ENCODE results near the gene FBXO46.
"Not testable (repeated sequence)": the region's sequence is repeated elsewhere in the genome, so short reads cannot be mapped to it uniquely, and the experiment has no call there.

The FBXO46 gene

DNA sequence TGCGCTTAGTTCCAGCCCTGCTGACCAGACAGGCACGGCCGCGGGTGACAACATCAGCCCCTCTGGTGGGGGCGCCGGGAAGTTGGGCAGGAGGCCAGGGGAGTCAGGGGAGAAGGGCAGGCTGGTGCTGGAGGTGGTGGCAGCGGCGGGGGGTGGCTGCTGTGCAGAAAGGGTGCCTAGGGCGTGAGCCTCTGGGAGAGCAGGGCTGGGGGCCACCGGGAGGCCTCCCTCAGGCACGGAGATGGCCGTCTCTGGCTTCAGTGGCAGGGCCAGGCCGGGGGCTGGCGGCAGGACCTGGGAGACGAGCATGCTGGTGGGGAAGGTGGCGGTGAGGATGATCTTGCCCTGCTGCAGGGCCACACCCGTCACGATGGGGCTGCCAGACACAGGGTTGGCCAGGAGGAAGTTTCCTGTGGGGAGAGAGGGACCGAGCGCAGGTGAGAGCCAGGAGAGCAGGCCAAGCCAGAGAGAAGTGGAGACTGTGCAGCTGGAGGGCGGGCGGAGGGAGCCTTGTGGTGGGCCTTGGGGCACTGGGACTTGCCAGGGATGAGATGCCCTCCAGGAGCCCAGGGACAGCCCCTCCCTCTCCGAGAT, 35.1 kb upstream of the FBXO46 start:
- no peak for DNase-seq (ENCODE audit: low read depth)

DNA sequence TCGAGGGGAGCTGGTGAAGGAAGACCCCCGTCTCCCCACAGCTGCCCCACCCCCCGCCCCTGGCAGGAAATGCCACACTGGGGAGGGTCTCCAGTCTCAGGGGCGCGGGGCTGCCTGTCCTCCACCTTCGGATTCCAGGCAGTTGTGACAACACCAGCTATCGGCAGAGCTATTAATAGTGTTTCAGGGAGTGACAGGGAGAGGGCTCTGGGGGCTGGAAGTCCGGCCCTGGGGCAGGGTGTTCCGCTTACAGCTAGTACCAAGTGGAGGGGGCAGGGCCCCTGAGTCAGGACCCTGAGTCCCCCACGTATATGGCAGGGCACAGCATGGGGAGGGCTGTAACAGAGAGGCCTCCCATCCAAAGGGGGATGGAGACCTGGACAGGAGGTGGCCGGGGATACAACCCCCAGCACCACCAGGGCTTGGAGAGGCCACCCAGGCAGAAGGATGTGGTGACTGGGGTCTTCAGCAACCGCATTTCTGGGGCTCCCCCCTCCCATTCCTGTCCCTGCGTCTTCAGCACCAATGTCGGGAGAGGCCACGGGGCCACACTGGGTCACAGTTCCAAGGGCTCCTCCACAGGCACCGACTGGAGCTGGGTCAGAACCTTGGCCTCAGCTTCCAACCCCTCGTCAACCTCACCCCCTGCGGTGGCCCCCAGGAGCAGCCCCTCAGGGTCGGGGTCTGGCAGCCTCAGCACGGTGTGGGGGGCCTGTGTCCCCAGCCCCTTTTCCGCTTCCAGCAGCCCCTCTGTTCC, 34.4 kb upstream of the FBXO46 start:
- DNase-seq (ENCODE audit: low read depth), result no peak

DNA sequence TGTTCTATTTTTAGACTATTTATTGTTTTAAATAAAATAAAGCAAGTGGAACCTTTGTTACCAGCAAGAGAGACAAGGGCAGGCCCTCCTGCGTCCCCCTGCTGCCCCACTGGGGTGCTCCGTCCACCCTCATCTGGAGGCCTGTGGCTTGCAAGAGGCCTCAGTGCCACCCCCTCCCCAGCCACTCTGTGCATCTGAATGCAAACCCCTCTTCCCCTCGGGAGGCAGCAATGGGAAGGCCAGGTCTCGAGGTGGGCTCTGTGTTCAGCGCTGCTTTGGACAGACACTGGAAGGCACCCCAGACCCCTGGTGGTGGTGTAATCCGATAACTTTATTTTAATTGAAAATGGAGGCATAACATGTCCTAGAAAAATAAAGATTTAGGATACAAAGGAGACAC, 33.8 kb upstream of the FBXO46 start:
- no peak for DNase-seq (ENCODE audit: low read depth)

DNA sequence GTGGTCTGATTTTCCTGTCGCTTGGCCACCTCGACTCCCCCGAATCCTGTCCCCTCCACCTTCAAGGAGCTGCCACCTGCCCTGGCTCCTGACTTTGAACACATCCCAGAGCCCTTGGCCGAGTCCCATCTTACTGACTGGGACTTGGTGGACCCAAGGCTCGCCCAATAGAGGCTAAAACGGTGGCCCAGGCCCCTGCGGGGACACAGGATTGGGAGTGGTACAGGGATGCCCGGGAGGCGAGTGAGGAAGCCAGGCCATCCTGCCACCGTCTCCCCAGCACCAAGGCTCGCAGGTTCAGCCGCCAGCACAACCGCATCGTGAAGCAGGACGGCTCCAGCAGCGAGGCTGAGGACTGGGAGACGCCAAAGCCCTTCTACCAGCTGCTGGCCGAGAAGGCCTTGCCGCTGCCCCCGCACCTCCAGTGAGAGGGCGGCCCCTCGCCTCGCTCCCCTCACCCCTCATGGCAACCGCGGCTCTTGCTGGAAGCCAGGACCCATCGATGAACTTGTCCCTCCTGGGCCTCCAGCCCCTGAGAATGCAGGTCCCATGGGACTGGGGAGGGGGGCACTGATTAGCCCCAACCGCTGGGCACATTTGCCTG, 33.1 kb upstream of the FBXO46 start:
- DNase-seq (ENCODE audit: low read depth), result no peak

DNA sequence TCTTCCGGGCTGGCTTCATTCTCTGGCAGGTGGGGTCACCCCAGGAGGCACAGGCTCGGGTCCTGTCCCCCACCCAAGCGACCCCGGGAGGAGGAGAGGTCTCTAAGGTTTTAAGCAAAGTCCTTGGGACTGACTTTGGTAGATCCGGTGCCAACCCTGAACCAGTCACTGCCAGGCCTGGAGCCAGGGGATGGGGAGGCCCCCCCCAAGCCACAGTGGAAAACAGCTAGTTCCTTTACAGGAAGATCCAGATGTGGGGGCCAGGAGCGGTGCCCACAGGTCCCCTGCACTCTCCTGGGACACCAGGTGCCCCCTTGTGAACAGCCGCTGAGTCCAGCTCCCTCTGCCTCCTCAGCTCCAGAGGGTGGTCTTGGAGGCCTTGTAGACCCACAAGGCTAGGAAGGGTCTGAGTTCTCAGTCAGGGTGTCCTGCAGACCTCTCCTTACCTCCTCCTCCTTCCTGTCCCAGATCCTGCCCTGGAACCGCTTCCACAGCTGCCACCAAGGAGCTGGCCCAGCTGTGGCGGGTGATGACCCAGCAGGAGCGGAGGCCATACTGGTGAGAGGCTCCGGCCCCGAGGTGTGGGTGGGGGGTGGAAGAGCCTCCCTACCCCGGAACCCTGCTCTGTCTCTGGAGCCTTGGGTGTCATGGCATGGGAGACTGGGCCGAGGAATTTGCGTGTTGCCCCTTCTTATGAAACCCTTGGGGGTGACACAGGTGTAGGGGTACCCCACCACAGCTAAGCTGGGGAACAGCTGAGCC, 32.4 kb upstream of the FBXO46 start:
- DNase-seq (ENCODE audit: low read depth), result no peak

DNA sequence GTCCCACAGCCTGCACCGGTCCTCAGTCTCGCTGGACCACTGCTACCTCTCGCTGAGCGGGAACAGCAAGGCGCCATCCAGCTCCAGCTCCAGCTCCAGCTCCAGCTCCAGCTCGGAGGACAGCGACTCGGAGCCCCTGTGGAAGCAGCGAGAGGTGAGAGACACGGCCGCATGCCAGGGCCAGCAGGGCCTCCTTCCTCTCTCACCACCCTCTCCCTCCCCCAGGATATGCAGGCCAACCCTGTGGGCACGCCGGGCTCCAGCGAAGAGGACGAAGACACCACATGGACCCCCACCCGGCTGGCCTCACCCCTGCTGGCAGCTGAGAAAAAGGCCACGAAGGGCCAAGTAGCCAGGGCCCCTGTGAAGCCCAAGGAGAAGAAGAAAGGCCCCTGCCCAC, 31.0 kb upstream of the FBXO46 start:
- DNase-seq (ENCODE audit: low read depth), result no peak

DNA sequence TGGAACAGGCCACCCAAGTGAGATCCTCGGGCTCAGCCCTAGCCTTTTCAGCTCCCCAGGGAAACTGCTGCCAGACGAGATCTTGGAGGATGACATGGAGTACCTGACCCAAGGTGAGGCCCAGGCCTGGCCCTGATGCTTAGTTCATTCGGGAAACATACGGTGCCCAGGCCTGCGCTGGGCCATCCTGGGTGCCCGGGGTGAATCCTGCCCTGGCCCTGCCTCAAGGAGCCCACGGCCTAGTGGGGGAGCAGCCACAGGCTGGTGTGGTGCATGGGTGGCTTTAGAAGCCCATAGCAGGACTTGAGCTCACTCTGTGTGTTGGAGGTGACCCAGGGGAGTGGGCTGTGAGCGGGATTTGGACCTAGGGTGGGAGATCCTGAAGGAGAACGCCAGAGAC, 28.2 kb upstream of the FBXO46 start:
- DNase-seq (ENCODE audit: low read depth), result no peak

DNA sequence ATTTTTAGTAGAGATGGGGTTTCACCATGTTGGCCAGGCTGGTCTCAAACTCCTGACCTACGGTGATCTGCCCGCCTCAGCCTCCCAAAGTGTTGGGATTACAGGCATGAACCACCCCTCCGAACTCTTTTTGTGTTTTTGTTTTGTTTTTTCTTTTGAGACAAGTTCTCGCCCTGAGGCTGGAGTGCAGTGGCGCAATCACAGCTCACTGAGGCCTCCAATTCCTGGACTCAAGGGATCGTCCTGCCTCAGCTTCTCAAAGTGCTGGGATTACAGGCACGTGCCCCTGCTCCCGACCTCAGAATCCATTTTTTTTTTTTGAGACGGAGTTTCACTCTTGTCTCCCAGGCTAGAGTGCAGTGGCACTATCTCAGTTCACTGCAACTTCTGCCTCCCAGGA, 27.0 kb upstream of the FBXO46 start:
- no peak for DNase-seq (ENCODE audit: low read depth)

DNA sequence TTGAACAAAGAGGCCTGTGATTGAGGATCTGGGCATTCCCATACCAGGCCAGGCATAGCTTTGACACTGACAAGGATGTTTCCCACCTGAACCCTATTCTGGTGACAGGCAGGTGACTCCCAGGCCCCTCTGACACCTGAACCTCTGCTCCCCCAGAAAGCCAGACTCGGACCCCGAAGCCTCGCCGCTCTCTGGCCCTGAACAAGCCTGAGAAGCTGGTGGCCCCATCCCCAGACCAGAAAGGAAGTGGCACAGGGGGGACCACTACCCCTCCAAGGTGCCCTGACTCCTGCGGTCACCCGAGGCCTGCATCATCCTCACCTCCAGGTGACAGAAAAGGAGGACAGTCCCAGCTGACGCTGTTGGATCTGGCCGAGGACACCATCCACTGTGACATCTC, 23.6 kb upstream of the FBXO46 start:
- no peak for DNase-seq (ENCODE audit: low read depth)

DNA sequence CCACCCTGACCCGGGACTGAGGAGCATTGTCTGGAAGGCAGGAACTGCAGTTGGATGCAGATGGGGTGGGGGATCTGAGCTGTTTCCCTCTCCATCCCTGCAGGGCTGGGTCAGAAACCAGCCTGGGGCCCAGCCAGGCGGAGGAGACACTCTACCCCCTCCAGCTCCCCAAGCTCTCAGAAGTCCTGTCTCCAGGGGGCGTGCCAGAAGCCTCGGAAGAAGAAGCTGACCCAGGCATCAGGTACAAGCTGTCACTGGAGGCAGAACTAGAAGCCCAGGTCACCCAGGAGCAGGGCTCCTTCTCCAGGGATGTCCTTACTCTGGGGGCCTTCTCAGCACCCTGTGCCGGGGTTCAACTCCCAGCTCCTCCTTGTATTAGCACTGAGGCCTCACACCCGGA, 22.9 kb upstream of the FBXO46 start:
- no peak for DNase-seq (ENCODE audit: low read depth)

DNA sequence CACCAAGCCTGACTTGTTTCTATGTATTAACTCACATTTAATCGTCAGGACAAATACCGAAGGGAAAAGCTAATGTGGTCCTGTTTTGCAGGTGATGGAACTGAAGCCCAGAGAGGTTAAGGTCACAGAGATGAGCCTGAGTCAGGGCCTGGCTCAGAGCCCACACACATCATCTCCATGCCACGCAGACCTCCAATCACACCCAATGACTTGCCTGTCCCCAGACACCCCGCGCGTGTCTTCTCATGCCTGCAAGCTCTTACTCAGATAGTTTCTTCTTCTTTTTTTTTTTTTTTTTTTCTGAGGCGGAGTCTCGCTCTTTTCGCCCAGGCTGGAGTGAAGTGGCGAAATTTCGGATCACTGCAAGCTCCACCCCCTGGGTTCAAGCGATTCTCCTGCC, 21.9 kb upstream of the FBXO46 start:
- no peak for DNase-seq (ENCODE audit: low read depth)

DNA sequence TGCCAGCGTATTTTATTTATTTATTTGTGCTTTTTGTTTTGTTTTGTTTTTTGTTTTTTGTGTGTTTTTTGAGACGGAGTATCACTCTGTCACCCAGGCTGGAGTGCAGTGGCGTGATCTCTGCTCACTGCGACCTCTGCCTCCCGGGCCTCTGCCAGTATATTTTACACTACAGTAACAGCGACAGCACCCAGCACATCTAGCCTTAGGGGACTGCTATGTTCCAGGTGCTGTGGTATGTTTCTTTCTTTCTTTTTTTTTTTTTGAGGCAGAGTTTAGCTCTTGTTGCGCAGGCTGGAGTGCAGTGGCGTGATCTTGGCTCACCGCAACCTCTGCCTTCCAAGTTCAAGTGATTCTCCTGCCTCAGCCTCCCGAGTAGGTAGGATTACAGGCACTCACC, 20.8 kb upstream of the FBXO46 start:
- DNase-seq (ENCODE audit: low read depth), result not testable (repeated sequence)

DNA sequence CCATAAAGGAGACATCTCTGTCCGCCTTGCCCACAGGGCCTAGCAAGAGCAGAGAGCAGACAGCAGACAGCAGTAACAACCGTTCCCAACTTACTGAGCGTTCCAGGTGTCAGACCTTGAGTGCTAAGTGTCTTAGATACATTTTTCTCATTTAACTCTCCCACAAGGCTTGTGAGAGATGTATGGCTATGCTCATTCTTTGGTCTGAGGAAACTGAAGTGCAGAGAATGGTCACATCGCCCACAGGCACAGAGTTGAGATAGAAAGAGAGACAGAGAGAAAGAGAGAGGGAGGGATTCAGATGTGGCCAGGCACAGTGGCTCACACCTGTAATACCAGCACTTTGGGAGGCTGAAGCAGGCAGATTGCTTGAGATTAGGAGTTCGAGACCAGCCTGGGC, 16.8 kb upstream of the FBXO46 start:
- DNase-seq (ENCODE audit: low read depth), result no peak

DNA sequence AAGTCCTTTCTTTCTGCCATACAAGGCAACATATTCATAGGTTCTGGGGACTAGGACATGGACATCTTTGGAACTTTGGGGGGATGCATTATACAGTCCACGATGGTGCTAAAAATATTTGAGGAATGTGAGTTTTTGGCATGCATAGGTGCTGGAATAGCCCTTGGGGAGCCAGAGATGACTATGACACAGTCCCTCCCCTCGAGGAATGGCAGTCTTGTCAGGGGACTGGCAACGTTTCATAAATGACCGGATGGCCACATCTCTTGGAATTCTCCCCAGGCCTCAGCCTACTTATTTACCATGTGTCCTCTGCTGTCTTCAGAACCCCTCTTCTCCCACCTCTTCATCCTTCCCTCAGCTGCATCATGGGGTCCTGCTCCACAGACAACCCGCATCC, 16.2 kb upstream of the FBXO46 start:
- DNase-seq (ENCODE audit: low read depth), result no peak

DNA sequence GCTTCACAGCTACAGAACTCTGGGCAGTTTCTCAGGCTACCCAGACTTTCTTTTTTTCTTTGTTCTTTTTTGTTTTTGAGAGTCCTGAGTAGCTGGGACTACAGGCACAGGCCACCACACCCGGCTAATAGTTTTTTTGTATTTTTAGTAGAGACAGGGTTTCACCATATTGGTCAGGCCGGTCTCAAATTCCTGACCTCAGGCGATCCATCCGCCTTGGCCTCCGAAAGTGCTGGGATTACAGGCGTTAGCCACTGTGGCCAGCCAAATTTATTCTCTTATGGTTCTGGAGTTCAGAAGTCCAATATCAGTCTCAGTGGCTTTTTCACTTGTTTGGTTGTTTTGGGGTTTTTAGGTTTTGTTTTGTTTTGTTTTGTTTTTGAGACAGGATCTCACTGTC, 14.9 kb upstream of the FBXO46 start:
- DNase-seq (ENCODE audit: low read depth), result no peak

DNA sequence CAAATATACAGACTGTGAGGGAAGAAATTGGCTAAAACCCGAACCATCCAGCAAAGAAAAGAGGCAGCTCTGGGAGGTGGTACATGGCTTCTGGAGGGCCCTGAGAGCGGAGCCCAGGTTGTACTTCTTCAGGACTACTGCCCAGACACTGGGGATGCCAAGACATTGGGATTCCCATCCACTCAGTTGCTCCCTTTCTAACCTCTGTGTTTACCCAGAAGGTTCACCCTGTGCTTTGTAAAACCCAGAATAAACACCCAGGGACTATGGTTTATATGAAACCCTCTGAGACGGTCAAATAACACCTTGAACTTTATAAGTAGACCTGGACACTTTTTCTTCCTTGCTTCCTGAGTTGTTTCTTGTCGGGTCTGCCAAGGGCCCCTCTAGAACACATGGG, 12.3 kb upstream of the FBXO46 start:
- no peak for DNase-seq (ENCODE audit: low read depth)

DNA sequence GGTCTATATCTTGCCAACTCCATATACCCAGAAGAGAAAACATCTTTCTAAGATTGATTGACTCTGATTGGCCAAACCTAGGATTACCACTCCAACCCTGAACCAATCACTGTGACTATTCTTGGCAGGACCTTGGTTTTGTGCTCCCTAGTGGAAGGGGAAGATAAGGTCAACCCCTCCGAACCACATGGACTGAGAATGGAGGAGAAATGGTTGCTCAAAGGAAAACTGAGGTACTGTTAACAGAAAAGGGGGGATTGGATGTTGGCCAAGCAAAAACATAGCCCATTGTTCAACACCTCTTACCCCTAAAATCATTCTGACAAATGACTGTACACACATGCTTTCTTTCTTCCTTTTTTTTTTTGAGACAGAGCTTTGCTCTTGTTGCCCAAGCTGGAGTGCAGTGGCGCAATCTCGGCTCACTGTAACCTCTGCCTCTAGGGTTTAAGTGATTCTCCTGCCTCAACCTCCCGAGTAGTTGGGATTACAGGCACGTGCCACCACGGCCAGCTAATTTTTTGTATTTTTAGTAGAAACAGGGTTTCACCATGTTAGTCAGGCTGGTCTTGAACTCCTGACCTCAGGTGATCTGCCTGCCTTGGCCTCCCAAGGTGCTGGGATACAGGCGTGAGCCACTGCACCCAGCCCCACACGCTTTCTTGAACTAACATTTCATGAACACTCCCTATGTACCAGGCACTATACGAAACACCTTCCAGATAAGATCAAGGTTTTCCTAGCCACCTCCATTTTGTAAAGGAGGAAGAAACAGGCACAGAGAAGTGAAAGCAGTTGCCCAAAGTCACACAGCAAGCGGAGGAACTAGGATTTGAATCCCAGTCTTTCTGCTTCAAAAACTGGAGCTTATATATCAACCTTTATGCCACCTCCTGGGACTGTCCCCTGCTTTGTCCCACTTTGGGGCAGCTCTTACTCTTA, 9.1 kb upstream of the FBXO46 start:
- no peak for DNase-seq (ENCODE audit: low read depth)

DNA sequence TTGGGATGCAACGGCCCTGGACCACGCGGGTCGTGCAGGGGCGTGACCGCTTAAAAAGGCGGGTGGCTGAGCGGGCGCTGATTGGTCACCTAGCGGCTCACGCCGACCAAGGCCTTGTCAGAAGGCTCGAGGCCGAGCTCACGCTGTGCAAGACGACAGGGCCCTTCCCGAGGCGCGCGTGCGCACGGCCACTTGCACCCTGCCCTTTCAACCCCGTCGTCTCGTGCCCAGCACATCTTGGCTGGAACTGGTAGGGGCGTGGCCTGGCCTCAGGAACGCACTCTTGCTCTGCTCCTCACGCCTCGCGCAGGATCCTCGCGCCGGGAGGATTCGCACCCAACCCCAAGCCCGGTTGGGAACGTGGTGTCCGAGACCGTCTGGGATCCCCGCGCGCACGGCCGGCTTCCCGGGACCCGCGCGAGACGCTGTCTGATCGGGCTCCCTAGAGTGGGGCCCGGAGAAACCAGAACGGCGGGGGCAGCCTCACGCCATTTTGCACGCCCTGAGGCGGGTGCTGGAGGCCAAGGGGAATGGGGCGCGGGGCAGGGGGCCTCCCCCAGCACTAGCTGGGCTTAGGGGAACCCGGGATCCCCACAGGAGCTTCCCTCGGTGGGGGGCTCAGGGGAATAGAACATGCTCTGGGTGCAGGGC, 2.6 kb upstream of the FBXO46 start, which contains the start of gene MEIOSIN:
TSS of gene MEIOSIN (plus strand) at position 280 of the 651 bp plus-strand sequence. CDS start 1,938 bp downstream, outside the sequence.
- DNase-seq (ENCODE audit: low read depth), result no peak

DNA sequence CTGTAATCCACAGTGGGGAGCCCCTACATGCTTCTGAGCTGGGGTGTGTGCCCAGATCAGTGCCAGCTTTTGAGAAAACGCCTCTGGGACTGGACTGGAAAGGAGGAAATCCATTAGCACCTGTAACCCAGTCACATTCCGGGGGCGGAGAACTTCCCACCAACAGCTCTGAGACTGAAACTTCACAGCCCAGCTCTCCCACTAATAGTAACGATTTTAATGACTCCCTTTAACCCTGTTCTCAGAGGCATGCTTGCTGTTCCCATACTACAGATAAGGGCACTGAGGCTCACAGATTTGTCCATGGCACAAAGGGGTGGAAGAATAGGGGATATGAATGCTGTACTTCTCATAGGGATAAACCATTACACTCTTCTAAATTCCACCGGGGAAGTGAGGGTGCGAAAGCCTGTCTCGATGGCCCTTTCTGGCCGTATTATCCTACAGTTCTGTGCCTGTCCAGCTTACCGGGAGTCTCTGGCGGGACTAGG, 851 bp downstream of the FBXO46 start:
- DNase-seq (ENCODE audit: low read depth), result no peak

DNA sequence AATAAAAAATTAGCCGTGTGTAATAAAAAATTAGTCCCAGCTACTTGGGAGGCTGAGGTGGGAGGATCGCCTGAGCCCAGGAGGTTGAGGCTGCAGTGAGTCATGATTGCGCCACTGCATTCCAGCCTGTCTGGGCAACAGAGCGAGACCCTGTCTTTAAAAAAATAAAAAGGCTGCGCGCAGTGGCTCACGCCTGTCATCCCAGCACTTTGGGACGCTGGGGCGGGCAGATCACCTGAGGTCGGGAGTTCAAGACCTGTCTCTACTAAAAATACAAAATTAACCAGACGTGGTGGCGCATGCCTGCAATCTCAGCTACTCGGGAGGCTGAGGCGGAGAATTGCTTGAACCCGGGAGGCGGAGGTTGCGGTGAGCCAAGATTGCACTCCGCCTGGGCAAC, 2.0 kb downstream of the FBXO46 start:
- DNase-seq (ENCODE audit: low read depth), result not testable (repeated sequence)

DNA sequence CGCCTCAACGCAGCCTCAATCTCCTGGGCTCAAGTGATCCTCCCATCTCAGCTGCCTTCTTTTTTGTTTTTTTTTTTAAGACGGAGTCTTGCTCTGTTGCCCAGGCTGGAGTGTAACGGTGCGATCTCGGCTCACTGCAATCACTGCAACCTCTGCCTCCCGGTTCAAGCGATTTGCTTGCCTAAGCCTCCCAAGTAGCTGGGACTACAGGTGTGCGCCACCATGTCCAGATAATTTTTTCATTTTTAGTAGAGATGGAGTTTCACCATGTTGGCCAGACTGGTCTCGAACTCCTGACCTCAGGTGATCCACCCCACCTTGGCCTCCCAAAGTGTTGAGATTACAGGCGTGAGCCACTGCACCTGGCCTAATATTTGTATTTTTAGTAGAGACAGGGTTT, 10.6 kb downstream of the FBXO46 start:
- DNase-seq (ENCODE audit: low read depth), result not testable (repeated sequence)
